Renal cortex interstitium (tissue), 11 donors: ENCODE measurements around the gene FLNC. TPM values are rescaled to one million over a fixed set of nuclear protein-coding genes. Genes with fewer than 3 reads are reported as not detected.

Experiments
- DNase-seq, 11 donors: peaks; one replicate each; pipeline ENCODE4 v3.0.0-alpha.2; 2013; ENCODE audit warnings: low read depth in 9 of 11, low spot score in 4 of 11; ENCODE audit errors: extremely low read depth in 1 of 11
- polyA plus RNA-seq, 3 donors: library from polyadenylated mRNA; unstranded; fragments of 120-200 nt; gene quantifications; one replicate each; pipeline ENCODE4 v1.2.1, GENCODE V29; 2013; ENCODE audit not compliant: insufficient read length in 3 of 3

Gene FLNC
- polyA plus RNA-seq, 3 donors: 11.2 to 23.6 (median 17.8) TPM

GRCh38 chr7:128855559-128855958 is 25.4 kb downstream of the FLNC start:
- no peak for DNase-seq

DNA sequence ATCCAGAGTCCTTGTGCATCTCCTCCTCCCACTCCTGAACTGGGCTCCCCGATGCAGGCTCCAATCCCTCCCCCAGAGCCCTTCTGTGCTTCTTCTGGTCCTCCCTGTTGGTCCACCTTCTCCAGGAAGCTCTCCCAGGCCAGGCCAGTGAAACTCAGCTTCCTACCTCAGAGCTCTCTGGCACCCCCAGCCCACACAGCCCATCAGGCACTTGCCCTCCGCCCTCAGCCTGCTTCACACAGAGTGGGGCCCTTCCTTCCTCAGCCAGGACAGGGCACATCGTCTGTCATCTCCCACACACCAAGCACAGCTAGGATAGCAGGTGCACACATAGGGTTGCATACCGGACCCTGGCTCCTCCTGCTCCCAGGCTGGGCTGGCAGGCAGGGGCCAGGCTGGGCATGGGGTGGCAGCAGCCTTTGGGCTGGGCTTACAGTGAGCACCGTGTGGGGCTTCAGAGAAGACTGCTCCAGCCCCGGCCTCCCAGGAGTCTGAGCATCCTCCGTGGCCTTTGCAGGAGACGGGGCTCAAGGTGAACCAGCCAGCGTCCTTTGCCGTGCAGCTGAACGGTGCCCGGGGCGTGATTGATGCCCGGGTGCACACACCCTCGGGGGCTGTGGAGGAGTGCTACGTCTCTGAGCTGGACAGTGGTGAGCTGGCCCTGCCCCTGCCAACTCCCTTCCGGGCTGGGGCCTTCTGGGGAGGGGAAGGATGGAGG is 26.0 kb downstream of the FLNC start:
- DNase-seq: no peak

GRCh38 chr7:128858380-128859231 is 28.4 kb downstream of the FLNC start:
- no peak for DNase-seq

DNA sequence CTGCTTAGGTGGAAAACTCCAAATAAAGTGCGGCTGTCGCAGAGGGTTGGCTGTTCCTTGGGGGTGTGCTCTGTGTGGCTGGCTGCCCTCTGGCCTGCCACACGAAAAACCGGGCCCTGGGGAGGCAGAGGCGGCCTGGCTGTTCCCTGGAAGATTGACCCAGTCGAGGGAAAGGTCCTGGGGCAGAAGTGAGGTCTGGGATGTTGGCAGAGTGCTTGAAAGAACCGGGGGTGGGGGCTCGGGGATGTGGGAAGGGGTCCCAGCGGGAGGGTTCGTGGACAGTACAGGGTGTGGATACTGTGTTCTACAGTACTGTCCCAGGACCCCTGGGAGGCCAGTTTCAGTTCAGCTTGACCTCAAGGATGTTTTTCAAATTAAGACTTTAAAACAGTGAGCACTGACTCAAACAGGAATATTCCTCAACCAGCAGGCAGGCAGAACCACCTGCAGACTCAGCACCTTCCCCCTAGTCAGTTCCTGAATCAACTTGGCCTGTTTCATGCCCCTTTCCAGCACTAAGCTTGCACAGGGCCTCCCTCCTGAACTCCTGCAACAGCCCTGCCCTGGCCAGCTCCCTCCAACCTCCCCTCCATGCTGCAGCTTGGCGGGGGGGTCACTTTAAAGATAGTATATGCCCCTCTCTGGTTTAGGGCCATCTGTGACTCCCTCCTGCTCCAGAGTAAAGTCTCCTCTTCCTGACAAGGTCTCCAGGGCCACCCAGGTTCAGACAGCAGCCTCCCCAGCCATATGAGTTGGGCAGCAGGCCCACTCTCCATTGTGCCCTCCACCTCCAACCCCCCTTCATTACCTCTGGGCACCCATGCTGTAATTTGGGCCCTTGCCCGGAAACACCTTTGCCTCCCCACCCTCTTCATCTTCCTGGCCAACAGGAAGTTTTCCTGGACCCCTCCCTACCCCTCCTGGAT is 29.3 kb downstream of the FLNC start:
- no peak for DNase-seq

DNA sequence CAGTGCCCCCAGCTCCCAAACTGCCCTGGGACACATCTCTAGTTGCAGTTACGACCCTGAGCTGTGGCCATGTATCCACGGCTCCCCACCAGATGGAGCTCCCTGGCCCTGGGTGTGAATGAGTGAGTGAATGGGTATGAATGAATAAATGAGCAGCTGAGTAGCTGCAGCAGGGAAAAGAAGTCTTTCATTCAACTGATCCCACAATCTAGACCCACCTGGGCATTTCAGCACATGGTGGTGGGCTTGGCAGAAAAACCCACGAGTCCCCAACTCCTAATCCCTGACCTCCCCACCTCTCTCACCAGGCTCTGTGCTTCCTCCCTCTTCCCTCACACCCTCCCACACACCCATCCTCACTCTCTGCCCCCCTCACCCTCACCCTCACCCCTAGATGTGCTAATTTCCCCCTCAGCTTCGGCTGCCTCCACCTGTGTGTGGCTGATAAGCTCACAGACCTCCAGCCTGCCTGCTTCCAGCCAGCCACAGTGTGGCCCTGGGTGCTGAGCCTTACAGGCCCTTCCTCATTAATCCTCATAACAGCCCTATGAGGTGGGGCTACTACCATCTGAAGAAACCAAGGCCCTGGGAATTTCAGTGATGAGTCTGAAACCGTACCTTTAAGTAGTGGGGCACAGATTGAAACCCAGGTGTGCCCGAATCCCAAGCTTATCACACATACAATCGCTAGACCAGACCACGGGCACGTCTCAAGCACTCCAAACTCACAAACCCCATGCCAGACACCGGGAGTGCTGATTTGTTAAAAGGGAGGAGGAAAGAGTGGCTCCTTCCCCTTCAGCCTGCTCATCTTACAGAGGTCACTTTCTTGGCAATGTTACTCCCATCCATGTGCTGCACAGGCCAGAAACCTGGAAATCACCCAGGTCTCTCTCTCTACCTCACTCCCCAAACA is 30.2 kb downstream of the FLNC start:
- DNase-seq: no peak

GRCh38 chr7:128861957-128862570 is 31.9 kb downstream of the FLNC start:
- no peak for DNase-seq

DNA sequence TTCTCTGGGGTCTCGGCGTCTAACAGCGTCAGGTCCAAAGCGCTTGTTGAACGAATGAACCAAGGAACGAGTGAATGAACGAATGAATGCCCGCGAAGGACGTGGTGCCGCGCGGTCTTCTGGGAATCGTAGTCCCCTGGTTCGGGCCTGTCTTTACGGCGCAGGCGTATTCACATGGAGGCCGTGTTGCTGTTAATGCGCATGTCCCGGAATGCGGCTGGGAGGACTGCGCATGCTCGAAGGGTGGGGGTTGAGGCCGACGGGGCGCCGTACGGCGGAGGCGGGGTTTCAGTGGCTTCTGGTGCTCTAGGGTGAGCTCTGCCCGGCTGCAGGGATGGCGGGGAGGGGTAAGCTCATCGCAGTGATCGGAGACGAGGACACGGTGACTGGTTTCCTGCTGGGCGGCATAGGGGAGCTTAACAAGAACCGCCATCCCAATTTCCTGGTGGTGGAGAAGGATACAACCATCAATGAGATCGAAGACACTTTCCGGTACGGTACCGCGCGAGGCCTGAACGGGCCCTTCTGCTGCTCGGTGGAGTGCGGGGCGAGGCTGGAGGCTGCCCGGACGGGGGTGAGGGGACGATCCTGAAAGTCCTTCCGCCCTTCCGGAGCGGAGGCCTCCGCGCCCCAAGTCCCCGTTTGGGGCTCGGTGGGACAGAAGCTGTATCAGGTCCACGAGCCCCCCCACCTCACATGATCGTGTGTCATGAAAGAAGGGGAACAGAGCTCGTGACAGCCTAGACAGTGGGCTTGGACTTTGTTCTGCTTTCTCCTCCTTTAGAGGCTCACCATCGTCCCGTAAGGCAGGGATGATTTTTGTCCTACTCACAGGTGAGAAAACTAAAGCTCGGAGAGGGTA is 32.6 kb downstream of the FLNC start, which contains the start of gene ATP6V1F:
Gene ATP6V1F, plus strand, starts transcription at position 286 of the 862 bp plus-strand sequence. Its CDS starts 49 bp downstream, at position 335.
- peak; percentile 94 to 98 (median 97) for DNase-seq

DNA sequence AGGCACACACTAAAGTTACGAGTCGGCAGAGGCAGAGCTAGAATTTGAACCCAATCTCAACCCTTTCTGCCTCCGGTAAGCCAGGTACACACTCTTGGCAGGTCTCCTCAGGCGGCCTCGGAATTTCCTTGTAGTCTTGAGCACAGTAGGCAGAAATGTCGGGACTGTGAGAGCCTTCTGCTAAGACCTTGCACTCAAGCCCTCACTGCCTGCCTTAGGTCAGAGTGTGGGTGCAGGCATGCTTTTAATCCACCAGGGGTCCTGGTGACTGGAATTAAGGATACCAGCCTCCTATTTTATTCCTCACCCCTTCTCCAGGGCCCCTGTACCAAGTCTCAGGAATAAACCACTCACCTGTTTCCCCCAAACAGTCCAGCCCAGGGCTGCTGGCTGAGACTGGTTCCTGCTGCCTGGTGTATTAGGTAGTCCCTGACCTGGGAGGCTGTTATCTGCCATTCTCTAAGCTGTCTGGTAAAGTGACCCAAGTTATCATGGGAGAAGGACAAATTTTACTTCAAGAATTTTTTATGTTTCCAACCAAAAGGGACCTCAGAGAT is 33.3 kb downstream of the FLNC start:
- peak in 3 of 11 donors; percentile 48 to 59 (median 51) for DNase-seq

- DNase-seq: no peak
Observed at GRCh38 chr7:128865303-128865702, 35.1 kb downstream of the FLNC start.

DNA sequence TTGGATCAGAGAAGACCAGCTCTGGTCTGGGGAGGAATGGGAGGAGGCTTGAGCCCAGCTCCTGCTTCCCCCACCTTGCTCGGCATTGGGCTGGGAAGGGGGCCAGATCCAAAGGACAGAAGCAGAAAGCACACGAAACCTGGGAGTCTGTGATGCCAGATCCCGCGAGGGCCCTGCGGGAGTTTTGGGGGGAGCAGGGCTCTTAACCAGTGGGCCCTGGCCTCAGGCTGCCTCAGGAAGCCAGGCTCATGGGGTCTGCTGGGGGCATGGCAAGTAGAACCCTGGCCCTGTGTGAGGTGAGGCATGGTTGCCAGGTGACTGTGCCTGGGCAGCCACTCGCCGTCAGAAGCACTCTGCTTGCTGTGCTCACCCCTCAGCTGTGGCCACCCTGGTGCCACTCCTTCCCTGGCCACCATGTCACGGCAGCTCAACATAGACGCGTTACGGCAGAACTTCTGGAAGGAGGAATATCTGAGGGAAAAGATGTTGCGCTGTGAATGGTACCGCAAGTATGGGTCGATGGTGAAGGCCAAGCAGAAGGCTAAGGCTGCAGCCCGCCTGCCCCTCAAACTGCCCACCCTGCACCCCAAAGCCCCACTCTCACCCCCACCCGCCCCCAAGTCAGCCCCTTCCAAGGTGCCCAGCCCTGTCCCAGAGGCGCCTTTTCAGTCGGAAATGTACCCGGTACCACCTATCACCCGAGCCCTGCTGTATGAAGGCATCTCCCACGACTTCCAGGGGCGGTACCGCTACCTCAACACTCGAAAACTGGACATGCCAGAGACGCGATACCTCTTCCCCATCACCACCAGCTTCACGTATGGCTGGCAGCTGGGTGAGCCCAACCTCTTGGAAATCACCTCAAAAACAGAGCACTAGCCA is 36.0 kb downstream of the FLNC start:
- DNase-seq: no peak

- DNase-seq: no peak
Observed at GRCh38 chr7:128867241-128867640, 37.0 kb downstream of the FLNC start.

DNA sequence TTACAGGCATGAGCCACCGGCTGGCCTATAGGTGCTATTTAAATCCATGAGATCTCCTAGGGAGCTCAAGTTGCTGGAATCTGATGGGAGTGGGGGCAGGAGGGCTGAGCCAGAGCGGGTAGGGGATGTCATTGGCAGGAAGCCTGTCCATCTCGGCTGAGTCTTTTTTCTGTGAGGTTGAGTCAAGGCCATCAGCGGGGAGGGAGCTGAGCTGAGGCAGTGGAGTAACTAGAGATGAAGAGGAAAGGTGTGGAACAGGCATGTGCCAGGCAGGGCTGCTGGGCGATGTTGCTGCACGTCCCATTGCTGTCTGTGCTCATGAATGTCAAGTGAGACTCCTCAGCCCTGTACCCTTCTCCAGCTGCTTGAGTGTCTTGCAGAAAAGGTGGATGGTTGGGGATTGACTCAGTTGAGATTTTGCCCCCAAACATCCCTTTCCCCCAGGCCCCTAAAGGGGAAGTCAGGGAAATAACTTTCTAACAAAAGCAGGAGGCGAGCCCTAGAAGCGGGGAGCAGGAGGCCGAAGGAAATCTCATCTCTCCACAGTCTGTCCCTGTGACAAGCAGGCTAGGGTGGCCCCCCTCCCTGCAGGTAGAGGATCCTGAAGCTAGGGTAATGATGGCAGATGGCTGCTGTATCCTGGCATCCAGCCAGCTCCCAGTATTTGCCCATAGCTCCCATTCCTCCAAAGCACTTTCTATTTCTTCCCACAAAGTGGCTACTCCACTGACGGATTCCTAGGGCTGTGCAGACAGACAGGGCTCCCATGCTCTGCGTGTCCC is 37.8 kb downstream of the FLNC start:
- no peak for DNase-seq

DNA sequence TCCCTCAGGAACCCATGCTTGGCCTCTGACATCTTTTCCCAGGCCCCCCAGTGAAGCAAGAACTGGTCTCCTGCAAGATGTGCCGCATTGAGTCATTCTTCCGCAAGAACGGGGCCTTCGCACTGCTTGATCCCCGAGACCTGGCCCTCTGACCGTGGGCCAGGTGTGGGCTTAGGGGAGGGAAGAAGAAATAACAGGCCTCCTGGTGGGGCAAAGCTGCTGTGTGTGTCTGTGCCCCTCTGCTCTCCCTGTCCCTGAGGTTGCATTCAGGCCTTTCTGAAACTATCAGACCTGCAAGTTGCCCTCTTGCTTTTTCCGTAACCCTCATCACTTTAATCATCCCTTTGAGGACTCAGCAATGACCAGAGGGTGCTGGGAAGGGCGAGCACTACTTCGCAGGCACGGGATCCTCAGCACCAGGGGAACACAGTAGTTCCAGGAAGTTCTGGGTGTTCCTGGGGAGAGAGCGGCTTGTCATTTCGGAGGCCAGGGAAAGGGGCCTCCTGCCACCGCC is 38.5 kb downstream of the FLNC start:
- no peak for DNase-seq

- peak in 2 of 11 donors; percentile 38 to 39 for DNase-seq
Observed at GRCh38 chr7:128869138-128869943, 39.1 kb downstream of the FLNC start.
